Central memory CD4-positive, alpha-beta T cell (primary cell): Measurements from ENCODE around the gene PTPRO.

ENCODE experiments used
- DNase-seq: peaks from one replicate; pipeline ENCODE4 v3.0.0; 2022
- total RNA-seq, 3 experiments: gene quantifications; one replicate each; lab custom pipeline; 2026; lab: John Stamatoyannopoulos, UW

PTPRO gene
- 0.18 to 45.3 (median 13.7) reads per million in 3 experiments for total RNA-seq

GRCh38 chr12:15322164-15323061 is at the start of gene PTPRO:
PTPRO (plus strand) TSS chr12:15322508.
- no peak for DNase-seq

GRCh38 chr12:15273896-15274295 is 48.4 kb upstream of the PTPRO start:
- no peak for DNase-seq

- DNase-seq: no peak
These were observed 47.7 kb upstream of the PTPRO start for GRCh38 chr12:15274561-15274967.

- DNase-seq: no peak
These were observed 46.1 kb upstream of the PTPRO start for GRCh38 chr12:15276088-15276698.

GRCh38 chr12:15278816-15279658 is 43.3 kb upstream of the PTPRO start:
- no peak for DNase-seq

GRCh38 chr12:15280930-15281329 is 41.4 kb upstream of the PTPRO start:
- no peak for DNase-seq

- DNase-seq: no peak
These were observed 33.1 kb upstream of the PTPRO start for GRCh38 chr12:15289192-15289591.

- no peak for DNase-seq
These were observed 28.6 kb upstream of the PTPRO start for GRCh38 chr12:15293731-15294130.

- DNase-seq: no peak
These were observed 22.4 kb upstream of the PTPRO start for GRCh38 chr12:15299947-15300346.

GRCh38 chr12:15304296-15304695 is 18.0 kb upstream of the PTPRO start:
- DNase-seq: no peak

GRCh38 chr12:15306605-15307004 is 15.7 kb upstream of the PTPRO start:
- no peak for DNase-seq

GRCh38 chr12:15307079-15307478 is 15.2 kb upstream of the PTPRO start:
- no peak for DNase-seq

- no peak for DNase-seq
These were observed 3.5 kb upstream of the PTPRO start for GRCh38 chr12:15318841-15319240.

- no peak for DNase-seq
These were observed 1.4 kb upstream of the PTPRO start for GRCh38 chr12:15320881-15321280.

- DNase-seq: no peak
These were observed 1.2 kb downstream of the PTPRO start for GRCh38 chr12:15323480-15323879.

GRCh38 chr12:15329891-15330290 is 7.6 kb downstream of the PTPRO start:
- no peak for DNase-seq

- DNase-seq: no peak
These were observed 11.9 kb downstream of the PTPRO start for GRCh38 chr12:15334225-15334624.

GRCh38 chr12:15335959-15336358 is 13.7 kb downstream of the PTPRO start:
- no peak for DNase-seq

- no peak for DNase-seq
These were observed 14.7 kb downstream of the PTPRO start for GRCh38 chr12:15336768-15337553.

GRCh38 chr12:15341371-15341770 is 19.1 kb downstream of the PTPRO start:
- no peak for DNase-seq

- DNase-seq: no peak
These were observed 22.3 kb downstream of the PTPRO start for GRCh38 chr12:15344561-15344960.

- no peak for DNase-seq
These were observed 24.2 kb downstream of the PTPRO start for GRCh38 chr12:15346488-15346887.
